Neural crest cell (in vitro differentiated cells): Measurements from ENCODE around the gene NEURL2. TPM values are rescaled to one million over a fixed set of nuclear protein-coding genes. Genes with fewer than 3 reads are reported as not detected.
A peak's percentile ranks its signal among the peaks of the same experiment; 100 is the strongest.

Source experiments
- DNase-seq: peaks from one replicate; pipeline ENCODE4 v3.0.0; 2021; ENCODE audit warnings: low read depth, mixed read lengths, low spot score
- H3K27ac Mint-ChIP-seq: one replicate; pipeline ENCODE4 v1.8.0; 2021; ENCODE audit warnings: mild to moderate bottlenecking, mixed read lengths; ENCODE audit not compliant: unreplicated experiment
- H3K27me3 Mint-ChIP-seq: 2 replicates; pipeline ENCODE4 v1.8.0; 2021; ENCODE audit warnings: low read depth, mild to moderate bottlenecking, mixed read lengths
- H3K36me3 Mint-ChIP-seq: 2 replicates; pipeline ENCODE4 v1.8.0; 2021; ENCODE audit warnings: low read depth, mild to moderate bottlenecking, mixed read lengths
- H3K4me1 Mint-ChIP-seq: 2 replicates; pipeline ENCODE4 v1.8.0; 2021; ENCODE audit warnings: mixed read lengths
- H3K4me3 Mint-ChIP-seq: one replicate; pipeline ENCODE4 v1.8.0; 2021; ENCODE audit warnings: mild to moderate bottlenecking, mixed read lengths
- H3K9me3 Mint-ChIP-seq: 2 replicates; pipeline ENCODE4 v1.8.0; 2021; ENCODE audit warnings: mixed read lengths
- total RNA-seq: library from RNA; stranded (reverse); gene quantifications from 2 replicates; pipeline ENCODE4 v1.2.1, GENCODE V29; 2021
- TF ChIP-seq, protein P1 (sequence below): fragments of 200-600 bp; sonication (generic); conservative IDR thresholded peaks from 2 replicates; pipeline ENCODE4 v1.5.0; 2021; ENCODE audit warnings: antibody characterized with exemption, mild to moderate bottlenecking

The NEURL2 gene
- total RNA-seq, 1 donor from 2014 or later = 3.5 TPM

GRCh38 chr20:45857114-45857881 is 33.7 kb downstream of the NEURL2 start, which contains the start of the genes ACOT8 and ZSWIM3:
TSS of gene ACOT8 (minus strand) at chr20:45857392. CDS start at chr20:45857315, 77 bp downstream.
TSS of gene ZSWIM3 (plus strand) at chr20:45857614. CDS start at chr20:45857826, 212 bp downstream.
- H3K4me3 Mint-ChIP-seq = peak within 1 kb of the TSS; percentile 91
- DNase-seq = peak; percentile 97
- TF ChIP-seq, protein P1, sequence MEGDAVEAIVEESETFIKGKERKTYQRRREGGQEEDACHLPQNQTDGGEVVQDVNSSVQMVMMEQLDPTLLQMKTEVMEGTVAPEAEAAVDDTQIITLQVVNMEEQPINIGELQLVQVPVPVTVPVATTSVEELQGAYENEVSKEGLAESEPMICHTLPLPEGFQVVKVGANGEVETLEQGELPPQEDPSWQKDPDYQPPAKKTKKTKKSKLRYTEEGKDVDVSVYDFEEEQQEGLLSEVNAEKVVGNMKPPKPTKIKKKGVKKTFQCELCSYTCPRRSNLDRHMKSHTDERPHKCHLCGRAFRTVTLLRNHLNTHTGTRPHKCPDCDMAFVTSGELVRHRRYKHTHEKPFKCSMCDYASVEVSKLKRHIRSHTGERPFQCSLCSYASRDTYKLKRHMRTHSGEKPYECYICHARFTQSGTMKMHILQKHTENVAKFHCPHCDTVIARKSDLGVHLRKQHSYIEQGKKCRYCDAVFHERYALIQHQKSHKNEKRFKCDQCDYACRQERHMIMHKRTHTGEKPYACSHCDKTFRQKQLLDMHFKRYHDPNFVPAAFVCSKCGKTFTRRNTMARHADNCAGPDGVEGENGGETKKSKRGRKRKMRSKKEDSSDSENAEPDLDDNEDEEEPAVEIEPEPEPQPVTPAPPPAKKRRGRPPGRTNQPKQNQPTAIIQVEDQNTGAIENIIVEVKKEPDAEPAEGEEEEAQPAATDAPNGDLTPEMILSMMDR = no peak
- H3K27me3 Mint-ChIP-seq = no peaks in the 10 kb centered on the region
- H3K27ac Mint-ChIP-seq = peak within 1 kb of the TSS; percentile 70
- no peaks in the 10 kb centered on the region for H3K9me3 Mint-ChIP-seq
- peaks cover 25% of the 10 kb centered on the region for H3K4me1 Mint-ChIP-seq
- H3K36me3 Mint-ChIP-seq = no peaks in the 10 kb centered on the region

DNA sequence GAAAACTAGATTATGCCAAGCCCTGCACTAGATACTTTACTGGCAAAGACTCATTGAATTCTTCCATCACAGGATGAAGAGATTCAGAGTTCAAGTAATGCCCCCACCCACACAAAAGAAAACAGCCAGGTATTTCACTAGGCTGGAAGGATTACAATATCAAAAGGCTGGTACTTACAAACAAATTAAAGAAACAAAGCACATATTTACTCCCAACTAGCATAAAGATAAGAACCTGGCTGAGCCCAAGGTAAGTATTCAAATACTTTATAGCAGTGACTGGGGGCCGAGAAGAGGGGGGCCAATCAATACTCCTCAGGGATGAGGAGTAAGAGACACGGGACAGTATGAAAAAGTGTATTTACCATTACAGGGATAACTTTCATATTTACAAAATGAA is 37.5 kb downstream of the NEURL2 start:
- no peaks in the 10 kb centered on the region for H3K27me3 Mint-ChIP-seq
- DNase-seq = no peak
- H3K36me3 Mint-ChIP-seq = no peaks in the 10 kb centered on the region
- H3K9me3 Mint-ChIP-seq = no peaks in the 10 kb centered on the region
- no peak overlapping the region for H3K27ac Mint-ChIP-seq
- H3K4me1 Mint-ChIP-seq = peaks cover 18% of the 10 kb centered on the region
- TF ChIP-seq, protein P1 = no peak
- H3K4me3 Mint-ChIP-seq = peak overlapping the region; percentile 47

DNA sequence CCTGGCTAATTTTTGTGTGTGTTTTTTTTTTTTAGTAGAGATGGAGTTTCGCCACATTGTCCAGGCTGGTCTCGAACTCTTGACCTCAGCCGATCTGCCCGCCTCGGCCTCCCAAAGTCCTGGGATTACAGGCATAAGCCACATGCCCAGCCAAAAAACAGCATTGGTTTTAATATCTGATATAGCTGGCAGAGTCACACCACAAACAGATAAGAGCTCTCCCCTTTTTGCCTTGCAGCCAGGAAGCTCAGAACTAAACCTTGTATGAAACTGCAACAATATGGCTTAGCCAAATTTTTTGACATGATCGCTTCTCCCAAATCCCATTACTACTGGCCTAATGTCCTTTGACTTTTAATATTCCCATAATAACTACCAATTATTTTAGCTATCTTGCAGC is 38.7 kb downstream of the NEURL2 start:
- TF ChIP-seq, protein P1 = no peak
- Mint-ChIP-seq H3K27me3 (no peaks in the 10 kb centered on the region), H3K9me3 (no peaks in the 10 kb centered on the region), H3K36me3 (no peaks in the 10 kb centered on the region), H3K4me1 (peaks cover 7% of the 10 kb centered on the region), H3K27ac (no peak overlapping the region), H3K4me3 (no peak overlapping the region)
- DNase-seq = no peak

DNA sequence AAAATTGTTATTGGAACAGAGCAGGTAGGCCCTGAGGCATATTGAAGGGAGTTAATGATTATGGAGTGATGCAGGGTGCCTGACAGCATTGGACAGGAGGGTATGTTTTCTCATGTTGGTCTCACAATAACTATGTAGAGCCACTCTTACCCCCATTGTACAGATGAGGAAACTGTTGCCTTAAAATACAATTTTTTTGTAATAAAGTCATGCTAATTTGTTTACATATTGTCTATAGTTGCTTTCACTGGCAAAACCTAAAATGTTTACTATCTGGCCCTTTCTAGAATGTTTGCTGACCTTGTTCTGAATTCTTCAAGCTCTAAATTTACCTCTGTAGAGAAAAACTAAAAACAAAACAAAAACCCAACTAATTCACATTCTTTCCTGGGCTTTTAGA is 39.5 kb downstream of the NEURL2 start:
- no peak for DNase-seq
- Mint-ChIP-seq H3K36me3 (no peaks in the 10 kb centered on the region), H3K4me1 (peaks cover 2% of the 10 kb centered on the region), H3K27ac (no peak overlapping the region), H3K27me3 (no peaks in the 10 kb centered on the region), H3K9me3 (no peaks in the 10 kb centered on the region), H3K4me3 (no peak overlapping the region)
- TF ChIP-seq, protein P1 = no peak

- H3K36me3 Mint-ChIP-seq = no peaks in the 10 kb centered on the region
- H3K4me3 Mint-ChIP-seq = no peak overlapping the region
- no peak for DNase-seq
- no peak overlapping the region for H3K27ac Mint-ChIP-seq
- H3K27me3 Mint-ChIP-seq = no peaks in the 10 kb centered on the region
- no peaks in the 10 kb centered on the region for H3K9me3 Mint-ChIP-seq
- TF ChIP-seq, protein P1 = no peak
- H3K4me1 Mint-ChIP-seq = no peaks in the 10 kb centered on the region
These were observed 40.1 kb downstream of the NEURL2 start for GRCh38 chr20:45850926-45851325.
